GM15510 (cell line): ENCODE data around the gene NIPA2.
A peak's percentile ranks its signal among the peaks of the same experiment; 100 is the strongest.

ENCODE experiments used
- POLR2A ChIP-seq: IDR thresholded peaks from 3 replicates; pipeline ENCODE4 v1.6.1; 2011; ENCODE audit warnings: borderline replicate concordance; ENCODE audit not compliant: insufficient read length; ENCODE audit errors: extremely low read depth

Gene NIPA2

DNA sequence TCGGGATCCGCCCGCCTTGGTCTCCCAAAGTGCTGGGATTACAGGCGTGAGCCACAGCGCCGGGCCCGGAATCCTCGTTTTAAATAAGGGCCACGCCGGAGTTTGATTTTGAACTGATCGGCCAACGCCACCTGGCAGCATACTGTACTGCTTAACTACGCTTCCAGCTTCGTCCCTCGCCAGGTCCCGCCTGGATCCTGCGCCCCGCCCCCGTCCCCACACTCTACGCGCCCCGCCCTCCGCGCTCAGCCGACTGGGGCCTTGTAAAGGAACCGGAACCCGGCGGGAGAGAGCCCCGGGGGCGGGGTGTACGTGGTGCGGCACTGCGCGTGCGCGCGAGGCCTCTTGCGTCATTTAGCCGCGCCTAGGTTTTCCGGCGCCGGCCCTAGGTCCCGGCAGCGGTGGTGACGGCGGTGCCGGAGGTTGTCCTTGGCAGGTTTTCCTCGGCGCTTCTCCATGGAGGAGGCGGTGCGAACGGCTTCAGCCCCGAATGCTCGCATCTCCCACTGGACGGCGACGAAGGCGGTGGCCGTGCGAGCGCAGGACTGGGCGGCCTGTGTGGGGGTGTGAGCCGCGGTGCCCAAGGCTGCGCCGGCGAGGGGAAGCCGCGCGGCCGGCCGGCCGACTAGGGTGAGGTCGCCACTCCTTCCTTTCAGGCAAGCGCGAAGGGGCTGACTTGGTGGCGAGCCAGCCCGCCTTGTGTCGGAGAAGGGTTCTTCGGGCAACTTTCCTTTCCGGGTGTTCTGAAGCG, at the start of gene NIPA2:
Gene NIPA2 (plus strand): TSS at position 375 of the 751 bp plus-strand sequence. CDS start 13,066 bp downstream, outside the sequence.
- TF ChIP-seq POLR2A = peak; percentile 90

DNA sequence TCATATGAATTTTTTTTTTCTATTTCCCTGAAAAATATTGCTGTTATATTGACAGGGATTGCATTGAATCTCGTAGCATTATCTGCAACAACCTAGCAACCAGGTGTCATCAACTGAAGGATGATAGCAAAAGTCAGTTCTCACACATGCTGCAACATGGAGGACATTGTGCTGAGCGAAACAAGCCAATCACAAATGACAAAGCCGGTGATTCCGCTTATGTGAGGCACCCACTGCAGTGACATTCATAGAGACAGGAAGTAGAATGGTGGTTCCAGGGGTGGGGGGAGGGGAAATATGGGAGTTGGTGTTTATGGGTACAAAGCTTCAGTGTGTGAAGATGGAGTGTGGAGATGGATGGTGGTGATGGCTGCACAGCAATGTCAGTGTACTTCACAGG, 44.4 kb upstream of the NIPA2 start:
- no peak for TF ChIP-seq POLR2A

GRCh38 chr15:22794621-22795167, 43.8 kb upstream of the NIPA2 start:
- TF ChIP-seq POLR2A = no peak

- TF ChIP-seq POLR2A = no peak
Measured at GRCh38 chr15:22795206-22796063, 43.0 kb upstream of the NIPA2 start.

- TF ChIP-seq POLR2A = no peak
Measured at GRCh38 chr15:22796079-22796478, 42.4 kb upstream of the NIPA2 start.

GRCh38 chr15:22799902-22800301, 38.6 kb upstream of the NIPA2 start:
- TF ChIP-seq POLR2A = no peak

GRCh38 chr15:22806156-22806555, 32.3 kb upstream of the NIPA2 start:
- no peak for TF ChIP-seq POLR2A

- TF ChIP-seq POLR2A = no peak
Measured at GRCh38 chr15:22806664-22807063, 31.8 kb upstream of the NIPA2 start.

DNA sequence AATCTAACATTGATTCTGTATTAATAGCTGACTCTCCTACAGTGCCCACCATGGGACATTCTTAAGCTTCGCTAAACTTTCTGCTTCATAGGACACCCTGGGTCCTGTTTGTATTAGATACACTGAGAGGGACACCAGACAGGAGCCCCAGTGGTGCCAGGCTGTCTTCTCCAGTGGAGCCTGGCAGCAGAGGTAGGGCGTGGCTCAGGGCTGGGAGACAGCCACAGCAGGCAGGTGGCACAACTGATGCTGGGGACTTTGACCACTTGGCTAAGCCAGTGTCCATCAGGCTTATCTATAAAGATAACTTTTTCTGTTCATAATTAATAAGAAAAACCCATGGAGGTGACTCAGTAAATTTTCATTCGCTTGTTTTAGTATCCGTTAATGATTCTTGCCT, 30.2 kb upstream of the NIPA2 start:
- TF ChIP-seq POLR2A = no peak

DNA sequence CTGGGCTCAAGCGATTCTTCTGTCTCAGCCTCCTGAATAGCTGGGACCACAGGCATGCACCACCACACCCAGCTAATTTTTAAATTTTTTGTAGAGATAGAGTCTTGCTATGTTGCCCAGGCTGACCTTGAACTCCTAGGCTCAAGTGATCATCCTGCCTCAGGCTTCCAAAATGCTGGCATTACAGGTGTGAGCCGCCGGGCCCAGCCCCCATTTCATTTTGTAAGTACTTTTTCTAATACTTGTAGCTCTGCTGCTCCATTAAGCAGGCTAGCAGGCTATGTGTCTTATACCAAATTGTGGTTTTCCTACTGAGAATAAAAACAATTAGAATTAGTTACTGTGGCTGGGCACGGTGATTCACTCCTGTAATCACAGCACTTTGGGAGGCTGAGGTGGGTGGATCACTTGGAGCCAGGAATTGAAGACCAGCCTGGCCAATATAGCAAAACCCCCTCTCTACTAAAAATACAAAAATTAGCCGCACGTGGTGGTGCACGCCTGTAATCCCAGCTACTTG, 29.6 kb upstream of the NIPA2 start:
- TF ChIP-seq POLR2A = no peak

- TF ChIP-seq POLR2A = no peak
Measured at GRCh38 chr15:22810033-22810852, 28.2 kb upstream of the NIPA2 start.

DNA sequence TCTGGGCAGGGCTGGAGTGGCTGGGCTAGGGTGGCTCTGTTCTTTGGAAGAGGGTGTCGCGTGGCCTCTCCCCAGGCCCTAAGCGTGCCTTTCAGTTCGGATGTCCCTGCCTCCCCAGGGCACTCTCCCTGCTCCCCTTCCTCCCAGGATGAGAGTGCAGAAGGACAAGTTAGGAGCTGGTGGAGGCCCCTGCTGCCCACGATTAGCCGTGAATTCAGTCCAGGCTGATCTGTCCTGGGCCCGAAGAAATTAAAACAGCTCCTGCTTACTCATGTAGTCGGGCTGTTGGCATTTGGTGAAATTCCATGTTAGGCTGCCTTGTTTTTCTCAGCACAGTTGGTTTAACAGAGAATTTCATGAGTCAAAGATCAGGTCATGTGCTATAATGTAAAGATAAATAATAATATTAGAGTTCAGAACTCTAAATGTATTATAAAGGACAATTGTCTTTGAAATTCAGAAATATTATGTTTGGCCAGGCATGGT, 27.6 kb upstream of the NIPA2 start:
- no peak for TF ChIP-seq POLR2A

DNA sequence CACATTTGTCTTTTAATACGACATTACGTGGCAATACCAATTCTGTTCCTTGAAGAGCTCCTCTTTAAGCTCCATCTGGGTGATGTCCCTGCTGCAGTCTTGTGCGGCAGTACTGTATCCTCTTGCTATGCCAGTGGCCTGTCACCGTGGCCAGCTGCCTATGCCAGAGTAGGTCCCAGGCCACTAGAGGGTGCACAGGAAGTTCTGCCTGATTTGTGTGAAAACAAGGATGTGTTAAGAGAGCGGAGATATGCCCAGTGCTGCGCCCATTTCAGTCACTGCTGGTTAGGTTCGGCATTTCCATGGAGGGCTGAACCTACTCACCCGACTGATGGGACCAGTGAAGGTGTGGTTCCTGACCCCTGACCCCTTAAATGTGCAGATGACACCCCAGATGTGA, 26.8 kb upstream of the NIPA2 start:
- no peak for TF ChIP-seq POLR2A

DNA sequence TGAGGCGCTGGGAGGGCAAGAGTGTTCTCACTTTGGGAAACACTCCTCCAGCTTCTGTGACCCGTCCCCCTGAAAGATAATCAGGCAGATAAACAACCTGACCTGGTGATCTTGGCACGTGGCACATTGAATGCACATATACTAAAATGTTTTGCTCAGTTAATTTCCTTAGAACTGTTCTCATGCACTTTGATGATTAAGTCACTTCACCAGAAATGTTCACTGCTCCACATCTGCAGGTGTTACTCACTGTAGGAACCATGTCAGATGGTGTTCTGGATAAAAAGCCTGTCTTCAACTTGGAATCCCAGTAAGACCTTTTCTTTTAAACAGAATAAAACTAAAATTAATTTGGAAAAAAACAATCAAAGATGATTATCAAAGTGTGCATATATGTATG, 24.6 kb upstream of the NIPA2 start:
- no peak for TF ChIP-seq POLR2A

DNA sequence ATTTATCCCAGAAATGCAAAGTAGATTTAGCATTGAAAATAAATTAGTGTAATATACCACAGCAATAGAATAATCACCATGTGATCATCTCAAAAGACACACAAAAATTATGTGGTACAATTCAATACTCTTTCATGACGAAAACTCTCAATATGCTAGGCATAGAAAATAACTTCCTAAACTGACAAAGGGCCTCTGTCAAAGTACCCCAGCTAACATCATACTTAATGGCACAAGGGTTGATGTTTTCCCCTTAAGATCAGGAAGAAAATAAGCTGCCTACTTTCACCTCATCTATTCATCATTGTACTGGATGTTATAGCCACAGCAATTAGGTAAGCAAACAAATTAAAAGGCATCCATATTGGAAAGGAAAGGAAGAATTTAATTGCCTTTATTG, 22.7 kb upstream of the NIPA2 start:
- TF ChIP-seq POLR2A = no peak

DNA sequence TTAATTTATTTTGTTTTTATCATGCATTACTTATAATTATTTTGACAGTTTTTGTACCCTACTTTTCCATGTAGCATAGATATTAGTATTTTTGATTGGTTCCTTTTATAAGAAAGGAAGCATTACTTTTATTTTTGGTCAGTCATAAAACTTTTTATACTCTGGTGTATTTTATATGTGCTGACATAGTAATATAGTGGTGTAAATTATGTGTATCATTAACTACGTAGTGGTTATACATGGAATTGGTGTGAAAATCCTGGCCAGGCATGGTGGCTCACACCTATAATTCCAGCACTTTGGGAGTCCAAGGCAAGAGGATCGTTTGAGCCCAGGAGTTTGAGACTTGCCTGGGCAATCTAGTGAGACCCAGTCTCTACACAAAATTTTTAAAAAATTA, 18.8 kb upstream of the NIPA2 start:
- TF ChIP-seq POLR2A = no peak
